Adrenal gland (tissue), 12 donors: ENCODE results near the gene WFDC12. TPM values are rescaled to one million over a fixed set of nuclear protein-coding genes. Genes with fewer than 3 reads are reported as not detected.

Experiments used
- DNase-seq, 7 donors: peaks; one replicate each; pipeline ENCODE4 v3.0.0-alpha.2; 2019 to 2020
- H3K27ac ChIP-seq, 5 donors: fragments of 200-600 bp; sonication (generic) in 4 of 5; 1 replicate in 3 of 5; 2 replicates in 2 of 5; pipeline versions ENCODE4 v1.5.1 to v1.8.0; 2016 to 2020; ENCODE audit warnings: mild to moderate bottlenecking in 1 of 5
- H3K27me3 ChIP-seq: fragments of 200-600 bp; 2 replicates; pipeline ENCODE4 v1.8.0; 2021
- H3K36me3 ChIP-seq, 2 donors: fragments of 200-600 bp; replicated peaks in 1 of 2; 1 replicate in 1 of 2; 2 replicates in 1 of 2; pipeline versions ENCODE4 v1.5.1 to v1.8.0; 2018 to 2022
- H3K4me1 ChIP-seq, 2 donors: fragments of 200-600 bp; replicated peaks in 1 of 2; 1 replicate in 1 of 2; 2 replicates in 1 of 2; pipeline versions ENCODE4 v1.5.1 to v1.8.0; 2018 to 2021
- H3K4me3 ChIP-seq, 4 donors: fragments of 200-600 bp; sonication (generic) in 3 of 4; one replicate each; pipeline ENCODE4 v1.5.1; 2016 to 2018
- H3K9me3 ChIP-seq, 3 donors: fragments of 200-600 bp; sonication (generic) in 1 of 3; replicated peaks in 1 of 3; 1 replicate in 2 of 3; 2 replicates in 1 of 3; pipeline versions ENCODE4 v1.5.1 to v1.8.0; 2016 to 2021
- POLR2A ChIP-seq, 2 donors: fragments of 450-650 bp; IDR thresholded peaks; one replicate each; pipeline ENCODE4 v1.6.1; 2017; ENCODE audit warnings: antibody characterized with exemption in 2 of 2, mild to moderate bottlenecking in 2 of 2, moderate library complexity in 1 of 2
- WGBS, 4 donors: extraction: QIAGEN DNeasy Blood & Tissue Kit in 2 of 4; methylation state at CpG; one replicate each; pipeline versions ENCODE4 v1.1.5 to v1.1.7; 2013 to 2017; 5-methylcytosine and 5-hydroxymethylcytosine counted together
- intact Hi-C, 2 donors: fragments of 100-400 bp; cut with DNase I; formaldehyde crosslinking; loops; one replicate each; pipeline versions ENCODE4 v1.14.1 to v1.15.0; 2022 to 2023
- polyA plus RNA-seq, 3 donors: library from polyadenylated mRNA; stranded (reverse); fragments of 200-250 nt in 2 of 3; fragments of 350-450 nt in 1 of 3; fragmentation: Illumina TruSeq in 1 of 3; extraction: RNeasy Lipid Tissue Mini Kit (QIAGEN cat#74804) in 1 of 3; gene quantifications; one replicate each; pipeline ENCODE4 v1.2.3, GENCODE V29; 2013 to 2014
- total RNA-seq, 9 donors: library from RNA; depleted of rRNA in 4 of 9; stranded (reverse); fragments of >200 nt in 4 of 9; fragments of 120-200 nt in 1 of 9; fragmentation: NEBNext Ultra II Directional in 1 of 9; extraction: Animal tissue kit (Norgen Biotek cat#: 25700) in 1 of 9; gene quantifications; one replicate each; pipeline versions ENCODE4 v1.1.0 to v1.2.4, GENCODE V29; 2013 to 2023
- TF ChIP-seq, protein P1 (sequence below), 6 experiments: fragments of 450-650 bp in 4 of 6; fragments of 200-600 bp in 2 of 6; sonication (generic) in 1 of 6; IDR thresholded peaks; 1 replicate in 5 of 6; 2 replicates in 1 of 6; pipeline versions ENCODE4 v1.5.1 to v1.8.0; 2016 to 2021; ENCODE audit warnings: antibody characterized with exemption in 6 of 6, mild to moderate bottlenecking in 2 of 6, moderate library complexity in 1 of 6
- donor health status: healthy with polysubstance abuse.
- donor health status: Bipolar disorder and iron deficiency.
- donor health status: DM: yes; HTN: yes; CAD: no.
- donor health status: DM: no; HTN: no; CAD: no.
- donor health status: DM: no; HTN: no; CAD: no.
- donor health status: DM: yes; HTN: yes; CAD: no.

The WFDC12 gene
- total and polyA plus RNA-seq, 12 donors, result not detected

- H3K4me3 ChIP-seq, result no peak within 1 kb of the TSS
- H3K9me3 ChIP-seq, result no peaks in the 10 kb centered on the region
- intact Hi-C loops, result loop anchor here in 1 of 2 donors (10.0 kb wide), 1 partner anchor 184 kb away; no protein-coding TSS in a partner anchor
- no peak within 1 kb of the TSS for H3K27ac ChIP-seq
- H3K27me3 ChIP-seq, result peaks cover 38% of the 10 kb centered on the region
- peaks cover under 1 to 16% of the 10 kb centered on the region in 2 donors for H3K4me1 ChIP-seq
- 7 to 20% (median 14%) methylated on average over 8 to 38 of the region's 38 CpGs for WGBS, 4 donors
- TF ChIP-seq POLR2A (IDR thresholded peaks at IDR 0.05), result no peak
- TF ChIP-seq, protein P1, sequence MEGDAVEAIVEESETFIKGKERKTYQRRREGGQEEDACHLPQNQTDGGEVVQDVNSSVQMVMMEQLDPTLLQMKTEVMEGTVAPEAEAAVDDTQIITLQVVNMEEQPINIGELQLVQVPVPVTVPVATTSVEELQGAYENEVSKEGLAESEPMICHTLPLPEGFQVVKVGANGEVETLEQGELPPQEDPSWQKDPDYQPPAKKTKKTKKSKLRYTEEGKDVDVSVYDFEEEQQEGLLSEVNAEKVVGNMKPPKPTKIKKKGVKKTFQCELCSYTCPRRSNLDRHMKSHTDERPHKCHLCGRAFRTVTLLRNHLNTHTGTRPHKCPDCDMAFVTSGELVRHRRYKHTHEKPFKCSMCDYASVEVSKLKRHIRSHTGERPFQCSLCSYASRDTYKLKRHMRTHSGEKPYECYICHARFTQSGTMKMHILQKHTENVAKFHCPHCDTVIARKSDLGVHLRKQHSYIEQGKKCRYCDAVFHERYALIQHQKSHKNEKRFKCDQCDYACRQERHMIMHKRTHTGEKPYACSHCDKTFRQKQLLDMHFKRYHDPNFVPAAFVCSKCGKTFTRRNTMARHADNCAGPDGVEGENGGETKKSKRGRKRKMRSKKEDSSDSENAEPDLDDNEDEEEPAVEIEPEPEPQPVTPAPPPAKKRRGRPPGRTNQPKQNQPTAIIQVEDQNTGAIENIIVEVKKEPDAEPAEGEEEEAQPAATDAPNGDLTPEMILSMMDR (IDR thresholded peaks at IDR 0.05), result peak in 2 of 6 experiments; percentile 7 to 12
- DNase-seq, result peak in 3 of 7 donors; percentile 29 to 36 (median 35)
- no peaks in the 10 kb centered on the region for H3K36me3 ChIP-seq
Observed at GRCh38 chr20:45100563-45101245, 23.6 kb downstream of the WFDC12 start, which contains the start of gene KCNS1. TSS of gene KCNS1 (minus strand) at chr20:45101127. CDS start at chr20:45099236, 1,891 bp downstream.

- peak overlapping the region in 1 of 4 donors; percentile 36 for H3K4me3 ChIP-seq
Observed at GRCh38 chr20:45098103-45098773, 26.0 kb downstream of the WFDC12 start.

GRCh38 chr20:45097485-45098102 is 26.7 kb downstream of the WFDC12 start:
- H3K27ac ChIP-seq, result no peak overlapping the region
- intact Hi-C loops, result loop anchor here in 1 of 2 donors (5.0 kb wide), 1 partner anchor 190 kb away; no protein-coding TSS in a partner anchor
- TF ChIP-seq, protein P1 (IDR thresholded peaks at IDR 0.05), result peak in 1 of 6 experiments; percentile 19
- TF ChIP-seq POLR2A (IDR thresholded peaks at IDR 0.05), result no peak
- H3K36me3 ChIP-seq, result no peaks in the 10 kb centered on the region
- peaks cover 38% of the 10 kb centered on the region for H3K27me3 ChIP-seq
- peaks cover 4 to 16% of the 10 kb centered on the region in 2 donors for H3K4me1 ChIP-seq
- H3K4me3 ChIP-seq, result peak overlapping the region in 1 of 4 donors; percentile 36
- peak in 3 of 7 donors; percentile 17 to 56 (median 22) for DNase-seq
- no peaks in the 10 kb centered on the region for H3K9me3 ChIP-seq
- 27 to 58% (median 41%) methylated on average over 6 to 56 of the region's 56 CpGs for WGBS, 4 donors

More at GRCh38 chr20:45098103-45098773, 26.0 kb downstream of the WFDC12 start:
- 6% methylated on average over 91 of the region's 91 CpGs; no CpG with 5 or more reads in 2 of the 4 donors for WGBS, 4 donors
- no peak for TF ChIP-seq POLR2A (IDR thresholded peaks at IDR 0.05)
- TF ChIP-seq, protein P1 (IDR thresholded peaks at IDR 0.05), result no peak
- H3K27me3 ChIP-seq, result peaks cover 38% of the 10 kb centered on the region
- intact Hi-C loops, result loop anchor here in 1 of 2 donors (5.0 kb wide), 1 partner anchor 189 kb away; no protein-coding TSS in a partner anchor
- peaks cover 4 to 16% of the 10 kb centered on the region in 2 donors for H3K4me1 ChIP-seq
- no peaks in the 10 kb centered on the region for H3K36me3 ChIP-seq
- peak in 5 of 7 donors; percentile 28 to 42 (median 32) for DNase-seq
- H3K27ac ChIP-seq, result no peak overlapping the region
- H3K9me3 ChIP-seq, result no peaks in the 10 kb centered on the region

DNA sequence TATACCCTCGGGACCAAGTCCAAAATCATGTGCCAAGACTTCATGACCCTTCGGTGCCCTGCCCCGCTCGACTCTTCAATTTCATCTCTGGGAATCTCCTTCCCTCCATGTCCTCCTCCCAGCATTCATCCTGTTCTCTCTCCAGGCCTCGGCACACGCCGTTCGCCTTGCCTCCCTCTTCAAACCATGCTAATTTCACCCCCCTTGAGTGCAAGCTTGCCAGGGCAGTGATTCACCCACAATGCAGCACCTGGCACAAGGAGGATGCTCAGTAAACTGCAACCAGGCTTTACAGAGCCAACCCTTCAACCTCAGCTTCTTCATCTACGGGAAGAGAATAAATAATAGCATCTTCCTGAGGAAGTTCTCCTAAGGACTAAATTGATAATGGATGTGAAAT is 27.5 kb downstream of the WFDC12 start:
- Histone ChIP-seq H3K27me3 (peaks cover 38% of the 10 kb centered on the region), H3K27ac (no peak overlapping the region), H3K9me3 (no peaks in the 10 kb centered on the region), H3K36me3 (no peaks in the 10 kb centered on the region), H3K4me3 (no peak overlapping the region), H3K4me1 (peaks cover 4 to 16% of the 10 kb centered on the region in 2 donors)
- TF ChIP-seq, protein P1 (IDR thresholded peaks at IDR 0.05), result no peak
- DNase-seq, result no peak
- intact Hi-C loops, result loop anchor here in 1 of 2 donors (5.0 kb wide), 1 partner anchor 191 kb away; no protein-coding TSS in a partner anchor
- 67 to 79% (median 74%) methylated on average over 9 of the region's 9 CpGs for WGBS, 4 donors
